CMK (cell line): ENCODE results near the gene GJA3.

Experiments used
- DNase-seq: peaks from one replicate; pipeline ENCODE4 v3.0.0-alpha.2; 2010; ENCODE audit warnings: low read depth

The GJA3 gene

GRCh38 chr13:20127562-20128458, 33.0 kb downstream of the GJA3 start:
- DNase-seq, result no peak

- DNase-seq, result no peak
Measured at GRCh38 chr13:20127262-20127561, 33.6 kb downstream of the GJA3 start.

GRCh38 chr13:20126541-20127261, 34.2 kb downstream of the GJA3 start:
- DNase-seq, result no peak

- DNase-seq, result no peak
Measured at GRCh38 chr13:20125783-20126165, 35.1 kb downstream of the GJA3 start.

GRCh38 chr13:20125129-20125782, 35.6 kb downstream of the GJA3 start:
- no peak for DNase-seq

GRCh38 chr13:20124303-20124702, 36.5 kb downstream of the GJA3 start:
- DNase-seq, result no peak

GRCh38 chr13:20121159-20121525, 39.7 kb downstream of the GJA3 start:
- DNase-seq, result no peak

GRCh38 chr13:20119960-20120359, 40.9 kb downstream of the GJA3 start:
- no peak for DNase-seq

- DNase-seq, result no peak
Measured at GRCh38 chr13:20118268-20119140, 42.3 kb downstream of the GJA3 start.

- no peak for DNase-seq
Measured at GRCh38 chr13:20116213-20116612, 44.6 kb downstream of the GJA3 start.

GRCh38 chr13:20114066-20114610, 46.7 kb downstream of the GJA3 start:
- DNase-seq, result no peak

- no peak for DNase-seq
Measured at GRCh38 chr13:20109037-20109436, 51.8 kb downstream of the GJA3 start.

GRCh38 chr13:20106742-20107141, 54.1 kb downstream of the GJA3 start:
- DNase-seq, result no peak

- DNase-seq, result no peak
Measured at GRCh38 chr13:20105161-20105689, 55.6 kb downstream of the GJA3 start.

- no peak for DNase-seq
Measured at GRCh38 chr13:20102525-20103180, 58.2 kb downstream of the GJA3 start.

- DNase-seq, result no peak
Measured at GRCh38 chr13:20101467-20102316, 59.2 kb downstream of the GJA3 start.

GRCh38 chr13:20099319-20099718, 61.5 kb downstream of the GJA3 start:
- no peak for DNase-seq

GRCh38 chr13:20093951-20094350, 66.9 kb downstream of the GJA3 start:
- DNase-seq, result no peak

- no peak for DNase-seq
Measured at GRCh38 chr13:20090349-20090748, 70.5 kb downstream of the GJA3 start.
